GM12891 (cell line): Measurements from ENCODE around the gene PASK.
A peak's percentile ranks its signal among the peaks of the same experiment; 100 is the strongest.

ENCODE experiments used
- DNase-seq: peaks from one replicate; pipeline ENCODE4 v3.0.0; 2011; ENCODE audit warnings: low spot score; ENCODE audit not compliant: insufficient read length
- FAIRE-seq: peaks from 2 replicates; lab custom pipeline; 2011; peaks lifted over from hg19 to GRCh38; lab: Jason Lieb, UNC
- PAX5 ChIP-seq: IDR thresholded peaks from 2 replicates; pipeline ENCODE4 v1.6.1; 2011; ENCODE audit warnings: low read length, moderate library complexity, mild to moderate bottlenecking; ENCODE audit not compliant: insufficient read depth, severe bottlenecking
- POLR2A ChIP-seq: IDR thresholded peaks from 2 replicates; pipeline ENCODE4 v1.6.1; 2011; ENCODE audit warnings: low read depth, low read length, control low read depth
- POLR2AphosphoS5 ChIP-seq: IDR thresholded peaks from 2 replicates; pipeline ENCODE4 v1.6.1; 2011; ENCODE audit warnings: low read depth, low read length, control low read depth
- POU2F2 ChIP-seq: IDR thresholded peaks from 2 replicates; pipeline ENCODE4 v1.6.1; 2011; ENCODE audit warnings: low read depth, mild to moderate bottlenecking, control low read depth, low read length, moderate library complexity
- SPI1 ChIP-seq: IDR thresholded peaks from 2 replicates; pipeline ENCODE4 v1.6.1; 2011; ENCODE audit warnings: low read depth, low read length, control low read depth
- TAF1 ChIP-seq: IDR thresholded peaks from 2 replicates; pipeline ENCODE4 v1.6.1; 2011; ENCODE audit warnings: low read depth, low read length, control low read depth

The PASK gene

GRCh38 chr2:241118737-241119505, 30.4 kb downstream of the PASK start:
- FAIRE-seq: peak; percentile 31
- TF ChIP-seq SPI1 (no peak), POU2F2 (no peak), POLR2A (no peak), PAX5 (no peak), TAF1 (no peak), POLR2AphosphoS5 (no peak)

GRCh38 chr2:241116606-241117560, 32.4 kb downstream of the PASK start:
- no peak for DNase-seq
- TF ChIP-seq SPI1 (no peak), PAX5 (no peak), TAF1 (no peak), POLR2A (no peak), POLR2AphosphoS5 (no peak), POU2F2 (no peak)
- no peak for FAIRE-seq

More at GRCh38 chr2:241118737-241119505, 30.4 kb downstream of the PASK start:
- no peak for DNase-seq

- TF ChIP-seq POLR2AphosphoS5: no peak
- TF ChIP-seq POLR2A: no peak
- TF ChIP-seq POU2F2: no peak
- TF ChIP-seq TAF1: no peak
- no peak for TF ChIP-seq PAX5
- TF ChIP-seq SPI1: no peak
- DNase-seq (no peak), FAIRE-seq (no peak)
Observed at GRCh38 chr2:241115361-241115760, 33.9 kb downstream of the PASK start.

- no peak for DNase-seq
- TF ChIP-seq POLR2AphosphoS5: no peak
- TF ChIP-seq POLR2A: no peak
- no peak for TF ChIP-seq SPI1
- no peak for TF ChIP-seq PAX5
- no peak for TF ChIP-seq TAF1
- no peak for TF ChIP-seq POU2F2
- no peak for FAIRE-seq
Observed at GRCh38 chr2:241114836-241115235, 34.4 kb downstream of the PASK start.

- peak; percentile 87 for FAIRE-seq
Observed at GRCh38 chr2:241112592-241112991, 36.7 kb downstream of the PASK start.

GRCh38 chr2:241112046-241112445, 37.2 kb downstream of the PASK start:
- DNase-seq (no peak), FAIRE-seq (peak; percentile 23)
- no peak for TF ChIP-seq SPI1
- TF ChIP-seq POLR2AphosphoS5: no peak
- no peak for TF ChIP-seq POU2F2
- no peak for TF ChIP-seq PAX5
- no peak for TF ChIP-seq TAF1
- no peak for TF ChIP-seq POLR2A

More at GRCh38 chr2:241112592-241112991, 36.7 kb downstream of the PASK start:
- DNase-seq: no peak
- TF ChIP-seq POLR2A (no peak), SPI1 (no peak), TAF1 (no peak), PAX5 (no peak), POLR2AphosphoS5 (no peak; the same call in 1 of the 2 replicates), POU2F2 (no peak)

- FAIRE-seq (no peak), DNase-seq (no peak)
- TF ChIP-seq POU2F2: 0 out of 2 replicates have a peak, but pooled peaks have one; percentile 33
- no peak for TF ChIP-seq SPI1
- TF ChIP-seq TAF1: peak; percentile 55; the same call in 1 of the 2 replicates
- TF ChIP-seq POLR2A: peak; percentile 20; the same call in 1 of the 2 replicates
- no peak for TF ChIP-seq PAX5
- 0 out of 2 replicates have a peak, but pooled peaks have one; percentile 39 for TF ChIP-seq POLR2AphosphoS5
Observed at GRCh38 chr2:241111440-241111805, 37.8 kb downstream of the PASK start.

GRCh38 chr2:241110607-241111439, 38.4 kb downstream of the PASK start:
- TF ChIP-seq TAF1 (peak; percentile 46; the same call in 1 of the 2 replicates), PAX5 (no peak), POU2F2 (no peak), POLR2AphosphoS5 (peak; percentile 53), SPI1 (peak; percentile 89), POLR2A (0 out of 2 replicates have a peak, but pooled peaks have one; percentile 58)
- DNase-seq (no peak), FAIRE-seq (peak; percentile 95)
